HepG2 (cell line): ENCODE measurements around the gene TXN2. TPM values are rescaled to one million over a fixed set of nuclear protein-coding genes. Genes with fewer than 3 reads are reported as not detected.
A peak's percentile ranks its signal among the peaks of the same experiment; 100 is the strongest.

Experiments used
- CREB3 ChIP-seq: sonication (generic); formaldehyde crosslinking; IDR thresholded peaks from 2 replicates; pipeline ENCODE4 v1.5.0; 2020; ENCODE audit warnings: missing genetic modification reagents
- ERF ChIP-seq: IDR thresholded peaks from 2 replicates; pipeline ENCODE4 v1.6.1; 2018; ENCODE audit warnings: missing biosample characterization, missing genetic modification reagents
- ESRRA ChIP-seq: sonication (generic); formaldehyde crosslinking; IDR thresholded peaks from 2 replicates; pipeline ENCODE4 v1.5.1; 2020; ENCODE audit warnings: mild to moderate bottlenecking, low read depth, missing genetic modification reagents
- HDAC6 ChIP-seq: fragments of 200-600 bp; sonication (generic); IDR thresholded peaks from 2 replicates; pipeline ENCODE4 v1.7.0; 2017; ENCODE audit warnings: mild to moderate bottlenecking, antibody characterized with exemption, low read length, low read depth
- HIC2 ChIP-seq: sonication (generic); formaldehyde crosslinking; IDR thresholded peaks from 2 replicates; pipeline ENCODE4 v1.9.0; 2022; ENCODE audit warnings: low read depth, missing genetic modification reagents
- JUN ChIP-seq: sonication (generic); formaldehyde crosslinking; IDR thresholded peaks from 2 replicates; pipeline ENCODE4 v1.4.0; 2020; ENCODE audit warnings: mild to moderate bottlenecking, missing genetic modification reagents
- MEIS2 ChIP-seq: sonication (generic); formaldehyde crosslinking; IDR thresholded peaks from 2 replicates; pipeline ENCODE4 v1.9.0; 2021; ENCODE audit warnings: mild to moderate bottlenecking, missing genetic modification reagents
- MXI1 ChIP-seq: IDR thresholded peaks from 3 replicates; pipeline ENCODE4 v1.6.1; 2012; ENCODE audit warnings: low read depth, low read length, inconsistent platforms, borderline replicate concordance
- POLR2A ChIP-seq, 2 experiments: IDR thresholded peaks; 2 replicates each; pipeline ENCODE4 v1.6.1; 2011; ENCODE audit warnings: low read depth in 2 of 2, low read length in 2 of 2, mild to moderate bottlenecking in 1 of 2, moderate library complexity in 1 of 2; ENCODE audit not compliant: insufficient read depth in 1 of 2
- SATB2 ChIP-seq: sonication (generic); formaldehyde crosslinking; IDR thresholded peaks from 2 replicates; pipeline ENCODE4 v1.5.0; 2020; ENCODE audit warnings: missing genetic modification reagents
- SOX6 ChIP-seq, 2 experiments: fragments of 450-650 bp in 1 of 2; sonication (generic) in 1 of 2; formaldehyde crosslinking in 1 of 2; IDR thresholded peaks; 2 replicates each; pipeline versions ENCODE4 v1.4.0 to v1.6.1; 2017 to 2020; ENCODE audit warnings: antibody characterized with exemption in 1 of 2, mild to moderate bottlenecking in 1 of 2, missing genetic modification reagents in 1 of 2
- TEAD3 ChIP-seq: optimal IDR thresholded peaks from 2 replicates; pipeline ENCODE3; 2016; ENCODE audit warnings: borderline replicate concordance
- UBTF ChIP-seq: sonication (generic); formaldehyde crosslinking; IDR thresholded peaks from 2 replicates; pipeline ENCODE4 v1.4.0; 2020; ENCODE audit warnings: mild to moderate bottlenecking, missing genetic modification reagents
- ZNF335 ChIP-seq: sonication (generic); formaldehyde crosslinking; IDR thresholded peaks from 2 replicates; pipeline ENCODE4 v1.4.0; 2020; ENCODE audit warnings: missing genetic modification reagents
- ZNF552 ChIP-seq: sonication (generic); formaldehyde crosslinking; IDR thresholded peaks from 2 replicates; pipeline ENCODE4 v1.9.0; 2022; ENCODE audit warnings: missing genetic modification reagents, mild to moderate bottlenecking, borderline replicate concordance
- ZNF580 ChIP-seq: IDR thresholded peaks from 2 replicates; pipeline ENCODE4 v1.6.1; 2016; ENCODE audit warnings: low read depth, borderline replicate concordance
- ZNF607 ChIP-seq: sonication (generic); formaldehyde crosslinking; IDR thresholded peaks from 2 replicates; pipeline ENCODE4 v1.5.1; 2020; ENCODE audit warnings: missing genetic modification reagents, mild to moderate bottlenecking, borderline replicate concordance
- ZNF615 ChIP-seq: sonication (generic); formaldehyde crosslinking; IDR thresholded peaks from 2 replicates; pipeline ENCODE4 v1.5.0; 2020; ENCODE audit warnings: mild to moderate bottlenecking, missing genetic modification reagents, borderline replicate concordance
- ZNF737 ChIP-seq: sonication (generic); formaldehyde crosslinking; IDR thresholded peaks from 2 replicates; pipeline ENCODE4 v1.5.0; 2020; ENCODE audit warnings: missing genetic modification reagents, mild to moderate bottlenecking, borderline replicate concordance
- ZNF790 ChIP-seq: sonication (generic); formaldehyde crosslinking; IDR thresholded peaks from 2 replicates; pipeline ENCODE4 v1.8.0; 2022; ENCODE audit warnings: missing genetic modification reagents, mild to moderate bottlenecking, borderline replicate concordance
- polyA plus RNA-seq, 8 experiments: library from polyadenylated mRNA; depleted of rRNA in 3 of 8; stranded (reverse) in 7 of 8; unstranded in 1 of 8; fragments of >200 nt; fragmentation: Illumina TruSeq in 4 of 8; extraction: Trizol in 4 of 8; gene quantifications; 2 replicates each; pipeline versions ENCODE4 v1.2.1 to v1.2.3, GENCODE V29; 2011 to 2016; ENCODE audit warnings: low read depth in 4 of 8, missing spikeins in 1 of 8, mixed read lengths in 1 of 8; ENCODE audit not compliant: insufficient read depth in 1 of 8
- total RNA-seq, 5 experiments: library from RNA; depleted of rRNA; stranded (reverse); fragments of >200 nt; fragmentation: Illumina TruSeq; extraction: Trizol; gene quantifications; 2 replicates each; pipeline ENCODE4 v1.2.3, GENCODE V29; 2016; ENCODE audit warnings: low read depth in 1 of 5
- TF ChIP-seq, protein P1 (sequence below): sonication (generic); formaldehyde crosslinking; IDR thresholded peaks from 2 replicates; pipeline ENCODE4 v1.5.0; 2020; ENCODE audit warnings: missing genetic modification reagents

The TXN2 gene
- total and polyA plus RNA-seq, 2 of the 13 experiments (the other 11 are each of a cell fraction or from before 2014, with no cell fraction given) = 41.4 to 109 TPM

DNA sequence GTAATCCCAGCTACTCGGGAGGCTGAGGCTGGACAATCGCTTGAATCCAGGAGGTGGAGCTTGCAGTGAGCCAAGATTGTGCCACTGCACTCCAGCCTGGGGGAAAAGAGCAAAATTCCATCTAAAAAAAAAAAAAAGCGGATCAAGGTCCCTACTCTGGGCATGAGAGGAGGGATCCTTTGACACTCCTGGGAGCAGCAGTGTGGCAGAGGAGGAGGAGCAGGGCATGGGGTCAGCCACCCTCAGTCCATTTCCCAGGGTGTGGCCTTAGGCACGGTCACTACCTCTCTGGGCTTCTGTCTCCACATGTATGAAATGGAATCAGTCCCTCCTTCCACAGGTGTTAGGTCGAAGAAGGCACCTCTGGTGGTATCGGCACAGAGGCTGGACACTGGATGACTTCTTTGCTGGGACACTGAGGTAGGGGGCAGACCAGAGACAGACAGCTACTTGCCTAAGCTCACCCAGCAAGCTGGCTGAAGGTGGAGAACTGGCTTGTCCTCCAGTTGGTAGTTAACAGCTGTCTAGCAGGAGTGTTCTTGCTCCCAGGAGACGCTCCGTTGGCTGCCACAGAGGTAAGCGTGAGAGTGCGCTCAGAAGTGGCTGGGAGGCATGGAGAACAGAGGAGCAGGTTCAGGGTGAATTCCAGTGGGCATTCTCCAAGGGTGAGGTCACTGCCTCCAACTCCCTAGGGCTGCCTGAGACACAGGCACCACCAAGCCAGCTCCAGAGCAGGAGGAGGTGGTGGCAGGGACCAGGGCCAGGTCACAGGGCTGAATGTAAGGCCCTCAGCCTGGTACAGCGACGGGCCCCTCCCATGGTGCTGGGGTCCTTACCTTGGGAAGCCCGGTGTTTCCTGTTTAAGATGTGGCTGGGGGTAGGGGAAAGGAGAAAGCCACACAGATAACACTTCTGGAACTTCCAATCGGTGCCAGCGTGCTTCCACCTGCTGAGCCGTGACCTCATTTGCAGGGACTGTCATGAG, 19.5 kb downstream of the TXN2 start (continued):
- peak; percentile 65; the same call in 1 of the 2 replicates for TF ChIP-seq HIC2
- TF ChIP-seq MEIS2 (CRISPR knock-in tag) = no peak
- TF ChIP-seq ERF = peak; percentile 32; the same call in 1 of the 2 replicates
- TF ChIP-seq ZNF790 (CRISPR knock-in tag) = no peak
- TF ChIP-seq POLR2A (IDR thresholded peaks at IDR 0.05; ENCODE audit: insufficient read depth in 1 of 2, low read depth in 2 of 2, low read length in 2 of 2) = 0 out of 4 replicates have a peak, but pooled peaks of 1 of the 2 experiments have one; percentile 23
- TF ChIP-seq, protein P1, sequence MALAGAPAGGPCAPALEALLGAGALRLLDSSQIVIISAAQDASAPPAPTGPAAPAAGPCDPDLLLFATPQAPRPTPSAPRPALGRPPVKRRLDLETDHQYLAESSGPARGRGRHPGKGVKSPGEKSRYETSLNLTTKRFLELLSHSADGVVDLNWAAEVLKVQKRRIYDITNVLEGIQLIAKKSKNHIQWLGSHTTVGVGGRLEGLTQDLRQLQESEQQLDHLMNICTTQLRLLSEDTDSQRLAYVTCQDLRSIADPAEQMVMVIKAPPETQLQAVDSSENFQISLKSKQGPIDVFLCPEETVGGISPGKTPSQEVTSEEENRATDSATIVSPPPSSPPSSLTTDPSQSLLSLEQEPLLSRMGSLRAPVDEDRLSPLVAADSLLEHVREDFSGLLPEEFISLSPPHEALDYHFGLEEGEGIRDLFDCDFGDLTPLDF = no peak
- TF ChIP-seq ZNF580 (CRISPR knock-in tag) = no peak
- peak; percentile 14; the same call in 1 of the 2 replicates for TF ChIP-seq UBTF (CRISPR knock-in tag)
- TF ChIP-seq ZNF615 (CRISPR knock-in tag) = no peak
- TF ChIP-seq ZNF737 (CRISPR knock-in tag) = no peak
- TF ChIP-seq ZNF607 (CRISPR knock-in tag) = 0 out of 2 replicates have a peak, but pooled peaks have one; percentile 30
- no peak for TF ChIP-seq CREB3 (CRISPR knock-in tag)
- no peak for TF ChIP-seq SATB2
- TF ChIP-seq JUN = peak; percentile 93
- 0 out of 2 replicates have a peak, but pooled peaks have one; percentile 48 for TF ChIP-seq ZNF335 (CRISPR knock-in tag)
- TF ChIP-seq MXI1 = no peak
- TF ChIP-seq SOX6 (IDR thresholded peaks at IDR 0.05) = no peak
- TF ChIP-seq SOX6 (CRISPR knock-in tag; IDR thresholded peaks at IDR 0.05) = 0 out of 2 replicates have a peak, but pooled peaks have one; percentile 23
- TF ChIP-seq ZNF552 (CRISPR knock-in tag) = no peak
- peak; percentile 92 for TF ChIP-seq TEAD3 (CRISPR knock-in tag)
- 0 out of 2 replicates have a peak, but pooled peaks have one; percentile 42 for TF ChIP-seq ESRRA
- no peak for TF ChIP-seq HDAC6
